SH-SY5Y (cell line): ENCODE data around the gene EFNB2.

Experiments
- GATA2 ChIP-seq: IDR thresholded peaks from 2 replicates; pipeline ENCODE4 v1.6.1; 2011; ENCODE audit warnings: mild to moderate bottlenecking, low read depth, low read length
- GATA3 ChIP-seq: IDR thresholded peaks from 2 replicates; pipeline ENCODE4 v1.6.1; 2011; ENCODE audit warnings: low read depth, mild to moderate bottlenecking, low read length, moderate library complexity

EFNB2 gene

DNA sequence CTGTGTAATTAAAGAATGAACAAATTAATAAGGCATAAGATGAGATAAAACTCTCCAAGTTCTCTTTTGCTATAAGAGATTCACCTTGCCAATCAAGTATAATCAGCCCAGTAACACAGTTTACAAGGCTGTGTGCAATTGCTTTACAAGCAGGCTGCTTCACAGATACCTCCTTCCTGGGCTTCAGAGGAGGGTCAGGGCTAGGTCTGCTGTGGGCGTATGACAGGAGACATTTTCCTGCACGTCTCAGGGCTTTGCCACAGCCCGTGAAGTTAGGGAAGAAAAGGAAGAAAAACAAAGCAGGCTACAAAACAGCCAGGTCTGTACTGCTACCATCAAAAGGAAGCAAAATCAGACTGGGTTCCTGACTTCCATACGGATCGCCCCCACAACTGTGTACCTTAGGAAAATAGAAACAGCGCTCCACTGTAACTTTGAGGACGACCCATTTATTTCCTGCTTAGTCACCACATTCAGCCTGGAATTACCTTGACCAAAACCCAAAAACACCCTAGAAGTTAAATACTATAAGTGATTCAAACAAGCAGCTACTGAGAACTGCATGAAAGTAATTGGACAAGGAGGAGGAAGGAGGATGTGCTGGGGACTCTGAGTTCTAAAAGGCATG lies 12.4 kb downstream of the EFNB2 start:
- TF ChIP-seq GATA2 (no peak), GATA3 (no peak)

DNA sequence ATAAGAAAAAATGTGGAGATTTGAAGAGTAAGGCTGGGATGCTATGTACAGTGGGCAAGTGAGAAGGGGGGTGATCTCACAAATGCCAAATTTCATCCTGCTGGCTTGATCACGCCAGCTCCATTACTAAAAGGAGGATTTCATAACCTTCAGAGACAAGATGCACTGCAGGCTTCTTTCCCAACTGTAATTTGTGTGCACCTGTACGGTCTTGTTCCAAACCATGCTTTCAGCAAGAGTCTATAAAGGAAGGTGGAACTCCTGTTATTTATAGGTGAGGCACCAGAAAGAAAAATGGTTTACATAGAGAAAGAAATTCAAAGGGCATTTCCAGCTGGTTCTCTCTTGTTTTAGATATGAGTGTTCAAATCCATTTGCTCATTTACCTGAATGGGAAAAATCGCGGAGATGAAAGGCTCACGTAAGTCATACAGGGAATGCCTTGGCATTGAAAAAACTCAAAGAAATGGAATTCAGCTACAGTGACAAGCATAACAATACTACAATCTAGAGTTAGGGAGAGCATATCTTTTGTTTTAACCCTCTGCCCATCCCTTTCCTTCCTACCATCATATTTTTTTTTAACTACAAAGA lies 13.3 kb downstream of the EFNB2 start:
- no peak for TF ChIP-seq GATA3
- TF ChIP-seq GATA2: no peak

DNA sequence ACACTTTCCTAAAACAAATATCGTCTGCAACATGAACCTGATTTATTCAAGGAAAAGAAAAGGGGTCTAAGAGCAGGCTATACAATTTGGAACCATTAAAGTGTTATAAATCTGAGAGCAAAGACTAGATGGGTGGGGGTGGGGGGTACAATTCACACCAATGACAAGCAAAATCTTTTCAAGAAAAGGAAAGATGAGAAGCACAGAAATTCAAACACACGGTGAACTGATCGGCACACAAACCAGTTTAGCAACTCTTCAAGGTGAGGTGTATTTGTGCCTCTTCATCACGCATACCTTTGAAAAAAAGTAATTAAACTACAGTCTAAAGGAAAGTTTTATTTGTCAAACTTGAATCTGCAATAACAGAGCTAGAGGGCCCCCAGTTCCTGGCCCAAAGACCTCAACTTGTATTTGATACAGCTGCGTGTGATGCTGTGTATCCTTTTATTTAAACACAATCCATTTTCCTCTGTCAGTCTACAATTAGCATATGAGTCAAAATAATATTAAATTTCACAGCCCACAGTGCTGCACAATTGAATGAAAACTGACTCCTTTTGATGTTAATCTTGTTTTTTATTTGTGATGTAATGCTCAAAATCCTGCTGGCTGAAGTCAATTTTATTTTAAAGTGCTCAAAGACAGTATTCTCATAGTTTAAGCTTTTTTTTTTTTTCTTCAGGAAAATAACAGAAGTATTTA lies 14.2 kb downstream of the EFNB2 start:
- TF ChIP-seq GATA2 (no peak), GATA3 (no peak)

GRCh38 chr13:106520251-106521054 lies 15.0 kb downstream of the EFNB2 start:
- TF ChIP-seq GATA3: no peak
- no peak for TF ChIP-seq GATA2

- TF ChIP-seq GATA3 (no peak), GATA2 (no peak)
Measured at GRCh38 chr13:106518512-106518911, 16.9 kb downstream of the EFNB2 start.

DNA sequence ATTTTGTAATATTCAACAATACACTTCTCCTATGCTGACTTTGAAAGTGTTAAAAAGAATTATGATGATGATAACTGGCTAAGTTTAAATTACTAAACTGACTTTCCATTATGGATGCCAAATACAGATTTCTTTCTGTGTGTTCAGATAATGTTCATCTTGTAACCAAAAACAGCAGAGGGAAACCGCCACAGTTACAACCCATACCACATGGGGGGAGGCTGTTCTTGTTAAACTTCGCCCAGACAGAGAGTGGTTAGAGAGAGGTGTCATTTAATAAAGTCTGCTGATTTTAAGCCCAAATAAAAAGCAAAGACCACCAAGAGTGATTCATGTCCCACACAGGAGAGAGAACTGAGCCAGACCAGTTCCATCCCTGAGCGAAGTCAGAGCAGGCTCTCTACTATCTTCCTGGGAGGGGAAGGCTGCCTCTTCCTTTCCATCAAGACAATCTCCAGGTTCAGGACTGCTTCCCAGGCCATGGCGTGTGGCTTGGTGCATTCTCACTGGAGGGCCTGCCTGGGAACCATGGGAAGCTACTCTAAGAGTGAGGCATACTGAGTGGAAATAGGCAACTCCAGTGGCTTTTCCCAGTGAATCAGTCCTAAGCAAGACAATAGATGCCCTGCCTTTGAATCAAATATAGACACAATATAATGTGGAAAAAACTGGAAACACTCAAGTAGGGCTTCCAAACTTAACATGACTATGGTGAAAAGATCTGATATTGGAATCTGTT lies 18.2 kb downstream of the EFNB2 start:
- TF ChIP-seq GATA2 (no peak), GATA3 (no peak)

DNA sequence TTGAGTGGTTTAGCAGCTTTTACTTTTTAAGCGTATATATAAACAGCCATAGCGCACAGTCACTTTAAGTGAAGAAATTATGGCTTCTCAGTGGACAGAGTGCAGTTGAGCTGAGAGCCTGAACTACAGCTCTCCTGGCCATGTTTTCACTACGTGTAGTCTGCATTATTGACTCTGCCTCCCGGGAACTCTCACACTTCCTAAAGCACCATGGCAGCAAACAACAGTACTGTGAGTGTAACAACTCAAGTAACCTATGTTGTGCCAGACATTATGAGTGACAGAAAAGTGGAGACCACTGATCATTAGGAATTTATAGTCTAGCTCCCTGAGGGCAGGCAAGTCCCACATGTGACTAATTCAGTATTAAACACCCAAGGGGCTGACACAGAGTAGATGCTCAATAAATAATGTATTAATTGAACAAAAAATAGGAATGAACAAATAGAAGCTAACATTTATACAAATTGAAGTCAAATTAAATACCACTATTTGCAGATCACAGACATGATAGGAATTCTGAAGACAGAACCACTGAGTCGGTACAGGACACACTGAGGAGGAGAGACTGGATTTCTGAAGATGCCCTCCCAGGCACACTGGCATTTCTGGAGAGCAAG lies 19.7 kb downstream of the EFNB2 start:
- no peak for TF ChIP-seq GATA2
- no peak for TF ChIP-seq GATA3

GRCh38 chr13:106514928-106515634 lies 20.4 kb downstream of the EFNB2 start:
- no peak for TF ChIP-seq GATA3
- TF ChIP-seq GATA2: no peak

GRCh38 chr13:106513025-106513983 lies 22.2 kb downstream of the EFNB2 start:
- no peak for TF ChIP-seq GATA3
- TF ChIP-seq GATA2: no peak

DNA sequence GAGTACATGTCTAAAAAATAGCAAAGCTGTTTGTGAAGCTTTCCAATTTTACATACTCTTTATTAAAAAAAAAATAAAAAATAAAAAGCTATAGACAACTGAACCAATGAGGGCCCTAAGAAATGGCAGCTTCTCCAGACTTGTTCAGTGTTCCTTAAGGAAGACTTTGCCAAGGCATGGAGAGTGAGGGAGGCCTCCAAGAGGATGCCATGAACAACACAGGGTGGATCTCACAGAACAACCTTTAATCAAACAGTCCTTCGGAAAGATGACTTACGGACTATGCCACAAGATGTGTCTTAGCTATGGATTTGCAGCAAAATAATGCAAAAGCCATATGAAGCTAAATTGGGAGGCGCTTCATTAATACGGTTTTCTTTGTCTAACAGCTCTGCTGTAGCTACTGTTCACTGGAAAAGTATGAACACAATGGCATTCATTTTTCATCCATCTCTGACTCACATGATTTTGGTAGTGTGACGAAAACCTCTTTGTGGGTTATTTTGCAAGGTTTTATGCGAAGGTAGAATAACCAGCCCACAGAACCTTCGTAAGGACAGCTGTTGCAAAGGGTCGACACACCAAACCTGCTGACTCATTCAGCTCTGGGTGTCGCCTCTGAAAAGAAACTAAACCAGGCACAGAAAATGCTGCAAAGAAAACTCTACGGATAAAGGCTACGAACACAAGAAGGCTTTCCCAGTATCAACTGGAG lies 27.7 kb downstream of the EFNB2 start:
- TF ChIP-seq GATA3 (no peak), GATA2 (no peak)

DNA sequence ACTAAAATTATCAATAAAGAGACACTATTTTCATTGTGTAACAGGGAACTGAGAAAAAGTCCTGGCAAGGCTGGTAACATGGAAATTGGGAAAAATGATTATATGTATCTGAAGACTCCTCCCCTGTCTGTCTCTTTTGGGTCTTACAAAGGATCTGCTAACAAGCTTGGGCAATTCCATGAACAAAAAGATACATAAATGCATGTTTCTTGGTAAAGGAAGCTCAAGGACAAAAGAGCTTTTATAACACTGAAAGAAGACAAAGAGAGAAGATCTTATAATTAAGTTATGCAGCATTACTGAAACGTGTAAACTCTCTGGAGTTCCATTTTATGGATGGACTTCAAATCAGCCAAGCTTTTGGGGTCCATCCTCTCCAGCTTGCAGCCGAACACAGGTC lies 29.2 kb downstream of the EFNB2 start:
- no peak for TF ChIP-seq GATA3
